Measurements from ENCODE around the gene RGS19. TPM values are rescaled to one million over a fixed set of nuclear protein-coding genes. Genes with fewer than 3 reads are reported as not detected.

Gene RGS19
- total RNA-seq, 4 donors from 2014 or later, result 14.8 to 18.4 (median 16.2) TPM

DNA sequence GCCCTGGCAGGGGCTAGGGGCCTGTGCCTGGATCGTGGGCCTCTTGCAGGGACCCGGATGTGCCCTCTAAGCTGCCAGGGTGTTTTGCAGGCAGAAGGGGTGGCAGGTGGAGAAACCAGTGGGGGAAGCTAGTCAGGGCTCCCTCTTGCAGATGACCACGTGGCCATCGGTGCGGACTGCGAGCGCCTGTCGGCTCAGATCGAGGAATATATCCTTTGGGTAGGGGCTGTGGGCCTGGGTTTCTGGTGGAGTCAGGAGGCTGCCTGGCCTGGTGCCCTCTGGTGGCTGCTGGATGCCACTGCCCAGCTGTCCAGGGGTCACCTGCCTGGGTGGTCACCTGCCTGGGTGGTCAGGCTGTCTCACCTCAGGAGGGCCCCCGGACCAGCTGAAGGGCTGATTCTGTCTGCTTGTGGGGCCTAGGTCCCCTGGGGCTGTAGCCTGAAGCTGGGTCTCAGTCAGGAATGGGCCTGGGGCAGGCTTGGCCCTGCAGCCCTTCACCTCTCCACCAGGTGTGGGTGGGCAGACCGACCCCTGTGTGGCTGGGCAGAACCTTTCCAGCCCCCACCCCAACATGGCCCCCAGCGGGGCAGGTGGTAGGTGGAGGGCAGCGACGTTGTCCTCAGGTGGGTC is 9.6 kb downstream of the RGS19 start:
- no peak overlapping the region for H3K27ac ChIP-seq
- DNase-seq (ENCODE audit: low spot score in 2 of 2), result no peak
- peaks cover 24% of the 10 kb centered on the region for H3K4me1 ChIP-seq
- H3K4me3 ChIP-seq, result no peak overlapping the region
- H3K36me3 ChIP-seq, result peaks cover 31% of the 10 kb centered on the region
- H3K27me3 ChIP-seq, result no peaks in the 10 kb centered on the region
- TF ChIP-seq, protein P1, sequence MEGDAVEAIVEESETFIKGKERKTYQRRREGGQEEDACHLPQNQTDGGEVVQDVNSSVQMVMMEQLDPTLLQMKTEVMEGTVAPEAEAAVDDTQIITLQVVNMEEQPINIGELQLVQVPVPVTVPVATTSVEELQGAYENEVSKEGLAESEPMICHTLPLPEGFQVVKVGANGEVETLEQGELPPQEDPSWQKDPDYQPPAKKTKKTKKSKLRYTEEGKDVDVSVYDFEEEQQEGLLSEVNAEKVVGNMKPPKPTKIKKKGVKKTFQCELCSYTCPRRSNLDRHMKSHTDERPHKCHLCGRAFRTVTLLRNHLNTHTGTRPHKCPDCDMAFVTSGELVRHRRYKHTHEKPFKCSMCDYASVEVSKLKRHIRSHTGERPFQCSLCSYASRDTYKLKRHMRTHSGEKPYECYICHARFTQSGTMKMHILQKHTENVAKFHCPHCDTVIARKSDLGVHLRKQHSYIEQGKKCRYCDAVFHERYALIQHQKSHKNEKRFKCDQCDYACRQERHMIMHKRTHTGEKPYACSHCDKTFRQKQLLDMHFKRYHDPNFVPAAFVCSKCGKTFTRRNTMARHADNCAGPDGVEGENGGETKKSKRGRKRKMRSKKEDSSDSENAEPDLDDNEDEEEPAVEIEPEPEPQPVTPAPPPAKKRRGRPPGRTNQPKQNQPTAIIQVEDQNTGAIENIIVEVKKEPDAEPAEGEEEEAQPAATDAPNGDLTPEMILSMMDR (IDR thresholded peaks at IDR 0.05), result peak in 1 of 2 donors; percentile 65
- TF ChIP-seq POLR2A (IDR thresholded peaks at IDR 0.05), result no peak
- H3K9me3 ChIP-seq, result no peaks in the 10 kb centered on the region
- 85% methylated on average over 4 of the region's 14 CpGs for WGBS

DNA sequence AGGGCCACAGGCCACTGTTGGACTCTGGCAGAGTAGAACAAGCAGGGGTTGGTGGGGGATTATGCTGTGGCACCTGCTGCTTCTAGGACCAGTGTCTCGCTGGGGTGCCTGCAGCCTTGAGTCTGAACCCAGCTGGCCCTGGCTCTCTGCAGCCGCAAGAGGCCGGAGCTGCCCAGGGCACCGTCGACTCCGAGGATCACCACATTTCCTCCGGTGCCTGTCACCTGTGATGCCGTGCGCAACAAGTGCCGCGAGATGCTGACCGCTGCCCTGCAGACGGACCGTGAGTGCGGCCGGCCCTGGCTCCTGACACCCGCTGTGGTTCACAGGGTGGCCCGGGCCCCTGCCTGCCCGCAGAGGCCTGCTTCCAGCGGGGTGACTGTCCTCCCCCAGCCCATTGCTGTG is 10.1 kb downstream of the RGS19 start:
- peaks cover 26% of the 10 kb centered on the region for H3K36me3 ChIP-seq
- no peaks in the 10 kb centered on the region for H3K9me3 ChIP-seq
- peaks cover 24% of the 10 kb centered on the region for H3K4me1 ChIP-seq
- H3K27ac ChIP-seq, result no peak overlapping the region
- TF ChIP-seq POLR2AphosphoS5 (IDR thresholded peaks at IDR 0.05) (no peak), EP300 (IDR thresholded peaks at IDR 0.05) (no peak), POLR2A (IDR thresholded peaks at IDR 0.05) (no peak)
- TF ChIP-seq, protein P1 (IDR thresholded peaks at IDR 0.05), result no peak
- no peak overlapping the region for H3K4me3 ChIP-seq
- WGBS, result 100% methylated on average over 1 of the region's 20 CpGs
- no peaks in the 10 kb centered on the region for H3K27me3 ChIP-seq
- no peak for DNase-seq (ENCODE audit: low spot score in 2 of 2)

DNA sequence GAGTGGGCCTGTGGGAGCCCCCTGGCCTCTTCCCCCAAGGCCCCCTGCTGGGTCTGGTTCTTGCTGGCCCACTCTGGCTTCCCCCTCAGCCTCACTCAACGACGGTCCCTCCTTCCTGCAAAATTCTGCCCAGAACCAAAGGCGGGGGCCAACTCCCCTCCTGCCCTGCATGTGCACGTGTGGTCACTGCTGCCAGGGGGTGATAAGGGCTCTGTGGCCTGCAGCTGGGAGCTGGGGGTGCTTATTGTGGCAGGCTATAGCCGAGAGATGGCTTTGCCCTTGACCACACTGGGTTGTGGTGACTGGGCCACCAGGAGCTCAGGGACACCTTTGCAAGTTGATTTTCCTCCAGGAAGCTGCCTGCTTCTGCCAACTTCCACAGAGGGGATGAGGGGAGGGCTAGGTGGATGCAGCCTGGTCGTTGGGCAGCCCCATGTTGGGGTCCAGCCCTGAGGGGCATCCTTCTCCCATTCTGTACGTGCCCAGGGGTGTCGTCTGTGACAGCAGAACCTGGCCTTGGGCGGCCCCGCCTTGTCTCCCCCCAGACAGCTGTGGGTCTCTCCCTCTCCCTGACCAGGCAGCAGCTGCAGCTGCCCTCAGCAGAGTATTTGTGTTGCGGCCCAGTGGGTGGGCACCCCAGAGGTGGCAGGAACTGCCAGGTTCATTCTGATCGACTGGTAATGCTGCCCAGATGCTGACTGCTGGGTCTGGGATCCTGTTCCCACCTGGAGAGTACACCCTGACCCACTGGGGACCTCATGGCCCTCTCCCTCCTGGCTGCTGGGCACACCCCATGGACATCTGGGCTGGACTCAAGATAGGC is 10.7 kb downstream of the RGS19 start:
- no peaks in the 10 kb centered on the region for H3K27me3 ChIP-seq
- 83% methylated on average over 8 of the region's 12 CpGs for WGBS
- no peaks in the 10 kb centered on the region for H3K9me3 ChIP-seq
- H3K4me3 ChIP-seq, result no peak overlapping the region
- TF ChIP-seq POLR2AphosphoS5 (IDR thresholded peaks at IDR 0.05), result no peak
- no peak for TF ChIP-seq EP300 (IDR thresholded peaks at IDR 0.05)
- TF ChIP-seq POLR2A (IDR thresholded peaks at IDR 0.05), result no peak
- TF ChIP-seq, protein P1 (IDR thresholded peaks at IDR 0.05), result no peak
- no peak overlapping the region for H3K27ac ChIP-seq
- no peak for DNase-seq (ENCODE audit: low spot score in 2 of 2)
- H3K36me3 ChIP-seq, result peaks cover 20% of the 10 kb centered on the region
- peaks cover 27% of the 10 kb centered on the region for H3K4me1 ChIP-seq

DNA sequence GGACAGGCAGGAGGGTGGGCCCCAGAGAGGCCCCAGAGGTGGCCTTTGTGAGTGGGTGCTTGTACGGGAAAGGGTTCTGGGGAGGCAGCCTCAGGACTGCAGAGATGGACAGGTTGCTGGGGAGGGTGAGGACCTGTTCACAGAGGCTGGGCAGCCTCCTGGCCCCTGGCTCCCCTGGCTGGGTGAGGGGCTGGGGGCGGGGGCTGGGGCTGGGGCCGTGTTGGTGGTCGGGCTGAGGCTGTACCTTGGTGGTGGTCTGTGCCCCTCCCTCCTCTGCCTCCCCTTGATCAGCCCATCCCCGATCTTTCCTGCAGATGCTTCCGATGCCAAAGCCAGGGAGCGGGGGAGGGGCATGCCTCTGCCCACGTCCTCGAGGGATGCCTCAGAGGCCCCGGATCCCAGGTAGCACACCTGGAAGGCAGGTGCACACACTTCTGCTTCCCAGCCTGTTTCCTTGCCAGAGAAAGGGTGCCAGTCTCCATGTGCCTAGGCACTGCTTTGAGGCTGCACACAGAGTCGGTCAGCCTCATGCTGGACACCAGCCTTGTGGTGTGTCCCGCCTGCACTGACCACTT is 11.5 kb downstream of the RGS19 start:
- Histone ChIP-seq H3K27ac (no peak overlapping the region), H3K27me3 (no peaks in the 10 kb centered on the region), H3K9me3 (no peaks in the 10 kb centered on the region), H3K4me1 (peaks cover 31% of the 10 kb centered on the region), H3K36me3 (peaks cover 16% of the 10 kb centered on the region), H3K4me3 (no peak overlapping the region)
- TF ChIP-seq EP300 (IDR thresholded peaks at IDR 0.05), result no peak
- TF ChIP-seq, protein P1 (IDR thresholded peaks at IDR 0.05), result no peak
- TF ChIP-seq POLR2A (IDR thresholded peaks at IDR 0.05), result no peak
- TF ChIP-seq POLR2AphosphoS5 (IDR thresholded peaks at IDR 0.05), result no peak
- DNase-seq (ENCODE audit: low spot score in 2 of 2), result no peak
- WGBS, result 57% methylated on average over 1 of the region's 12 CpGs

DNA sequence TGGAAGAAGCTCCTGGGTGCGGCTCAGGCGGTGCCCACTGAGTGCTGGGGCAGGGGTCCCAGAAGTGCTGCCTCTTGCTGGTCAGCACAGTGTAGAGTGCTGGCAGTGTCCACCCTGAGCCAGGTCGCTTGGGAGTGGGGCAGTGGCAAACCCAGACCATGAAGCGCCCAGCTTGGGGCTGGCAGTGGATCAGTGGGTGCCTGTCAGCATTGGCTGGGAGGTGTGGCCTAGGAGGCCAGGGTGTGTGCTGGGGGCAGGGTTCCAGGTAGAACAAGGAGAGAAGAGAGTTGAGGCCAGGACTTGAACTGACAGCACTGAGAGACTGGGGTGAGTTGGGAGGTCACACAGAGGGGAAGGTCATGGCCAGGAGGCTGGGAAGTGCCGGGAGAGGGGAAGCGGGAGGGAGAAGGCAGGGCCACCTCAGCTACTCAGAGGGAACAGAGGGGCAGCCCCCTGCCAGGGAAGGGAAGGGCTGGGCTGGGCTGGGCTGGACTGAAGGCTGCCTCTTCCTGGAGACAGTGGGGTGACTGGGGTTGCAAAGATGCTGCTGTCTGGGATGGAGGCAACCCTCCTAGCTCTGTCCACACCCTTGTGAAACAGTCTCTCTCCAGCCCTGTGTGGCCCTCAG is 12.2 kb downstream of the RGS19 start:
- H3K9me3 ChIP-seq, result no peaks in the 10 kb centered on the region
- H3K27ac ChIP-seq, result no peak overlapping the region
- no peaks in the 10 kb centered on the region for H3K27me3 ChIP-seq
- WGBS, result 65% methylated on average over 2 of the region's 6 CpGs
- peaks cover 12% of the 10 kb centered on the region for H3K36me3 ChIP-seq
- peaks cover 38% of the 10 kb centered on the region for H3K4me1 ChIP-seq
- DNase-seq (ENCODE audit: low spot score in 2 of 2), result no peak
- TF ChIP-seq POLR2A (IDR thresholded peaks at IDR 0.05) (no peak), POLR2AphosphoS5 (IDR thresholded peaks at IDR 0.05) (no peak), EP300 (IDR thresholded peaks at IDR 0.05) (no peak)
- TF ChIP-seq, protein P1 (IDR thresholded peaks at IDR 0.05), result no peak
- no peak overlapping the region for H3K4me3 ChIP-seq
